ENCODE results near the gene OBSCN.
"Not testable (repeated sequence)": the region's sequence is repeated elsewhere in the genome, so short reads cannot be mapped to it uniquely, and the experiment has no call there.

Gene OBSCN

GRCh38 chr1:228240411-228241240, 32.8 kb downstream of the OBSCN start:
- TF ChIP-seq CTCF (IDR thresholded peaks at IDR 0.05; ENCODE audit: low read depth, low read length, missing control alignments) = no peak
- DNase-seq = no peak
- no peak overlapping the region for H3K27ac ChIP-seq
- no peaks in the 10 kb centered on the region for H3K36me3 ChIP-seq (replicated peaks)
- H3K4me3 ChIP-seq (ENCODE audit: low read depth, low read length) = no peak overlapping the region
- no peaks in the 10 kb centered on the region for H3K27me3 ChIP-seq (replicated peaks)
- in situ Hi-C loops (cut with HindIII; ENCODE audit: low pct_ligation_motif_present, low sequenced_read_pairs) = no loop called here

- no peak for TF ChIP-seq CTCF (IDR thresholded peaks at IDR 0.05; ENCODE audit: low read depth, low read length, missing control alignments)
- in situ Hi-C loops (cut with HindIII; ENCODE audit: low pct_ligation_motif_present, low sequenced_read_pairs) = no loop called here
- Histone ChIP-seq H3K27ac (no peak overlapping the region), H3K4me3 (ENCODE audit: low read depth, low read length) (no peak overlapping the region), H3K27me3 (replicated peaks) (no peaks in the 10 kb centered on the region), H3K36me3 (replicated peaks) (no peaks in the 10 kb centered on the region)
- DNase-seq = no peak
These were observed 33.4 kb downstream of the OBSCN start for GRCh38 chr1:228241259-228241658.

GRCh38 chr1:228242409-228242808, 34.6 kb downstream of the OBSCN start:
- Histone ChIP-seq H3K4me3 (ENCODE audit: low read depth, low read length) (no peak overlapping the region), H3K27me3 (replicated peaks) (no peaks in the 10 kb centered on the region), H3K27ac (no peak overlapping the region), H3K36me3 (replicated peaks) (no peaks in the 10 kb centered on the region)
- in situ Hi-C loops (cut with HindIII; ENCODE audit: low pct_ligation_motif_present, low sequenced_read_pairs) = no loop called here
- DNase-seq = no peak
- TF ChIP-seq CTCF (IDR thresholded peaks at IDR 0.05; ENCODE audit: low read depth, low read length, missing control alignments) = no peak

- H3K4me3 ChIP-seq (ENCODE audit: low read depth, low read length) = no peak overlapping the region
- H3K27ac ChIP-seq = no peak overlapping the region
- no peak for DNase-seq
- no peaks in the 10 kb centered on the region for H3K27me3 ChIP-seq (replicated peaks)
- in situ Hi-C loops (cut with HindIII; ENCODE audit: low pct_ligation_motif_present, low sequenced_read_pairs) = no loop called here
- no peaks in the 10 kb centered on the region for H3K36me3 ChIP-seq (replicated peaks)
- TF ChIP-seq CTCF (IDR thresholded peaks at IDR 0.05; ENCODE audit: low read depth, low read length, missing control alignments) = no peak
These were observed 35.2 kb downstream of the OBSCN start for GRCh38 chr1:228243093-228243492.

- DNase-seq; H3K27ac ChIP-seq; H3K4me3 ChIP-seq (ENCODE audit: low read depth, low read length); H3K27me3 ChIP-seq (replicated peaks); H3K36me3 ChIP-seq (replicated peaks); in situ Hi-C loops (cut with HindIII; ENCODE audit: low pct_ligation_motif_present, low sequenced_read_pairs): not testable (repeated sequence)
These were observed 36.1 kb downstream of the OBSCN start for GRCh38 chr1:228243989-228244388.

- no peak for TF ChIP-seq CTCF (IDR thresholded peaks at IDR 0.05; ENCODE audit: low read depth, low read length, missing control alignments)
- no peak for DNase-seq
- no peak overlapping the region for H3K4me3 ChIP-seq (ENCODE audit: low read depth, low read length)
- H3K27ac ChIP-seq = no peak overlapping the region
- in situ Hi-C loops (cut with HindIII; ENCODE audit: low pct_ligation_motif_present, low sequenced_read_pairs) = no loop called here
- no peaks in the 10 kb centered on the region for H3K36me3 ChIP-seq (replicated peaks)
- no peaks in the 10 kb centered on the region for H3K27me3 ChIP-seq (replicated peaks)
These were observed 37.3 kb downstream of the OBSCN start for GRCh38 chr1:228245111-228245510.
